HG02610 (cell line): Measurements from ENCODE around the gene ITSN2.
"Not testable (repeated sequence)": the region's sequence is repeated elsewhere in the genome, so short reads cannot be mapped to it uniquely, and the experiment has no call there.

Source experiments
- ATAC-seq: cut with Tn5 transposase; IDR thresholded peaks from one replicate; pipeline ENCODE4 v1.9.1; 2021; ENCODE audit warnings: mild to moderate bottlenecking, moderate library complexity; ENCODE audit not compliant: unreplicated experiment

The ITSN2 gene

DNA sequence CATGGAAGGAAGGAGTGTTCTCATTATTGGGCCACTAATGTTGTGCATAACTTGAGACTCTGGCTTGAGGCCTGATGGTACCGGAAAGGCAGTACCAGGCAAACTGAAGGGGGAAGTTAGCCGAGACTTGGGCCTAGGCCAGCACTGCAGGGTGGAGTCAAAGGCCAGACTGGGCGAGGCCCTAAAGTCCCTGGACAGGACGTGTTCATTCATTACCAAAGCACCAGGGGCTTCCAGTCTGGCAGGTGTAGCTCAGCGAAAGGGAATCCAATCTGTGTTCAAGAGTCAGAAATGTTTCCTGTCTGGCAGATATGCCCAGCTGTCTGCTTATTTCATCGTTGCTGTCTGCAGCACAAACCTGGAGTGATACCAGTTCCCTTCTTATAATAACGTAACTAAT is 4.7 kb upstream of the ITSN2 start:
- peak; percentile 32 for ATAC-seq

DNA sequence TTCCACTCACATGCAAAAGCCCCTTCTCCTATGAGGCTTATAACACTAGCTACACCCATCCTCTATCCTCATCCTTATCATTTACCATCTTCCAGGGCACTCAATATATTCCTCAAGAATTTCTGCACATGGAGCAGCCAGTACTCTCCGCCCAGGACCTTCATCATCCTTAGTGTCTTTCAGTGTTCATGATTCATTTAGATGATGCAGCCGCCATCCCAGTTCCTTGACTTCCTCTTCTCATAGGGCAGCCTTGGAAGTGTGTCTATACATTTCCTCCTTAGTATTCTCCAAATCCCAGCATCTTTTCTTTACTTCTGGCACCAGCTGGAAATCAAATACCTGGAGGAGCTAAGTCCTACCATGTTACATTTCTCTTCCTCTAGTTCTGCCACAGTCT is 3.0 kb upstream of the ITSN2 start:
- ATAC-seq = no peak

- no peak for ATAC-seq
Measured at GRCh38 chr2:24362253-24362652, 1.9 kb upstream of the ITSN2 start.

- ATAC-seq = no peak
Measured at GRCh38 chr2:24360963-24361330, 611 bp upstream of the ITSN2 start.

GRCh38 chr2:24359129-24360049 is 947 bp downstream of the ITSN2 start:
- ATAC-seq = peak; percentile 4

DNA sequence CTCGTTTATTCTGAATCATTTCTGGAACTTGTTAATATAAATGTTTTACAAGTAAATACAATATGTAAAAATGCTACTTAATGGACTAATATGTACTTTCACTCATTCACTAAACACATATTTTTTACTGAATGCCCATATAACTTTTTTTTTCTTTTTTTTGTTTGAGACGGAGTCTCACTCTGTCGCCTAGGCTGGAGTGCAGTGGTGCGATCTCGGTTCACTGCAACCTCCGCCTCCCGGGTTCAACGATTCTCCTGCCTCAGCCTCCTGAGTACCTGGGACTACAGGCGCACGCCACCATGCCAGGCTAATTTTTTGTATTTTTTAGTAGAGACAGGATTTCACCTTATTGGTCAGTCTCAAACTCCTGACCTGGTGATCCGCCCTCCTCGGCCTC is 2.6 kb downstream of the ITSN2 start:
- ATAC-seq = not testable (repeated sequence)

DNA sequence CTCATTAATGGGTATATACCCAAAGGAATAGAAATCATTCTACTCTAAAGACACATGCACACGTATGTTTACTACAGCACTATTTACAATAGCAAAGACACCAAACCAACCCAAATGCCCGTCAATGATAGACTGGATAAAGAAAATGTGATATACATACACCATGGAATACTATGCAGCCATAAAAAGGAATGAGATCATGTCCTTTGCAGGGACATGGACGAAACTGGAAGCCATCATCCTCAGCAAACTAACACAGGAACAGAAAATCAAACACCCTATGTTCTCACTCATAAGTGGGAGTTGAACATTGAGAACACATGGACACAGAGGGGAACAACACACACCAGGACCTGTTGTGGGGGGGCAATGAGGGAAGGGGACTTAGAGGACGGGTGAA is 3.2 kb downstream of the ITSN2 start:
- ATAC-seq = not testable (repeated sequence)

GRCh38 chr2:24354957-24355356 is 5.4 kb downstream of the ITSN2 start:
- peak; percentile 33 for ATAC-seq

- no peak for ATAC-seq
Measured at GRCh38 chr2:24354395-24354794, 5.9 kb downstream of the ITSN2 start.

- no peak for ATAC-seq
Measured at GRCh38 chr2:24353973-24354372, 6.4 kb downstream of the ITSN2 start.

GRCh38 chr2:24353364-24353763 is 7.0 kb downstream of the ITSN2 start:
- ATAC-seq = no peak

DNA sequence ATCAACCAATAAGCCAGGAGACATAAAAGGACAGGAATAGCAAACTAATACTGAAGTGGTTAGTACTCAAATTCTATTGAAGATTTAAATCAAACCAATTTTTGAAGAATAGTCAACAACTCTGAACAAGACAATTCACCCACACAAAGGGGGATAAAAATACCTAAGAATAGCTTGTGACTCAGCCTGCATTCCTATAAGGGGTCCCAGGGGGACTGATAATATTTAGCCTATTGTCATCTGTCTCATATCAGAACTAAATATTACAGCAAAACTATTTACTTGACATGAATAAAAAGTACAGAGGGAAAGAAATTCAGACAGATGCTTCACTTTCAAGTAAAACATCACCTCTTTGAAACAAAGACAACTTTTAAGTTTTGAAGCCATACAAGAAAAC is 7.7 kb downstream of the ITSN2 start:
- ATAC-seq = no peak

- no peak for ATAC-seq
Measured at GRCh38 chr2:24351981-24352380, 8.4 kb downstream of the ITSN2 start.

GRCh38 chr2:24351627-24351938 is 8.8 kb downstream of the ITSN2 start:
- no peak for ATAC-seq

DNA sequence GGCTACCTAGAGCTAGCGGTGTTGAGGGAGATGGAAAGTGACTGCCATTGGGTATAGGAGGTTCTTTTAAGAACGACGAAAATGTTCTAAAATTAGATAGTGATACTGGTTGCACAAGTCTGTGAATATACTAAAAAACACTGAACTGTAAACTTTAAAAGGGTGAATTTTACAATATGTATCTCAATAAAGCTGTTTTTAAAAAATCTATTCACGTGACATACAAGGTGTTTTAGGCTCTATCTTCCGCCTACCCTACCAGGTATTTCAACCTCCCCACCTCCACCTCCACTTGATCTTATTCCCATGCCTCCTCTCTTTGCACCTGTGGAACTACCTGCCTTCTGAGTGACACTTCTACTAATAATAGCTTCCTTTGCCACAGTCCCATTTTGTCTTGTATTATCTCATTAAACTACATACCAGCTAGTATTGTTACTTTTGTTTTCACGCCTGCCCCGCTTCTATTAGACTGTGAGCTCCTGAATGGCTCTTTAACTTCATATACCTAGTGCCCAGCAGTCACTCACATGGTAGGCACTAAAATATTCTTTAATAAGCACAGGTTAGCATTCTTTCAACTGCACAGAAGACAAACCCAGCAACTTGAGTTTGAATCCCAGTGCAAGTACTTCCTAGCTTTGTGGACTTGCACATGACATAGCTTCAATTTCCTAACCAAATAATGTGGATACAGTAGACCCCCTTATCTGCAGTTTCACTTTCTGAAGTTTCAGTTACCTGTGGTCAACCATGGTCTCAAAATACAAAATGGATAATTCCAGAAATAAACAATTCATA is 9.3 kb downstream of the ITSN2 start:
- ATAC-seq = no peak

DNA sequence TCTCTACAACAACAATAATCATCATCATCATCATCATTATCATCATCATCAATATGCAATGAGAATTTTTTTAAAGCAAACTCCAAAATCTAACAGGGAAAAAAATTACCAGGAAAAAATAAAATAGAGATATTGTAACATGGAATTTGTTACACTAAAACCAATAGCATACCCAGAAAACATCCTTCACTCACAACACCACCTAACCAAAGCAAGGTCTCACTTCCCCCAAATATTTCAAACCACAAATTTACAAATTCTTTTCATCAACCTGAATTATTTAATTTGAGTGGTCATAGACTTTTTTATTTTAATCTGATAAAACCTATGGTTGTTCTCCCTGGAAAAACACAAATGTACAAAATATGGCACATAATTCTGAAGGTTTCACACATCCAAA is 11.2 kb downstream of the ITSN2 start:
- ATAC-seq = no peak

- no peak for ATAC-seq
Measured at GRCh38 chr2:24345937-24346336, 14.4 kb downstream of the ITSN2 start.

- peak; percentile 62 for ATAC-seq
Measured at GRCh38 chr2:24343225-24343882, 17.0 kb downstream of the ITSN2 start.

DNA sequence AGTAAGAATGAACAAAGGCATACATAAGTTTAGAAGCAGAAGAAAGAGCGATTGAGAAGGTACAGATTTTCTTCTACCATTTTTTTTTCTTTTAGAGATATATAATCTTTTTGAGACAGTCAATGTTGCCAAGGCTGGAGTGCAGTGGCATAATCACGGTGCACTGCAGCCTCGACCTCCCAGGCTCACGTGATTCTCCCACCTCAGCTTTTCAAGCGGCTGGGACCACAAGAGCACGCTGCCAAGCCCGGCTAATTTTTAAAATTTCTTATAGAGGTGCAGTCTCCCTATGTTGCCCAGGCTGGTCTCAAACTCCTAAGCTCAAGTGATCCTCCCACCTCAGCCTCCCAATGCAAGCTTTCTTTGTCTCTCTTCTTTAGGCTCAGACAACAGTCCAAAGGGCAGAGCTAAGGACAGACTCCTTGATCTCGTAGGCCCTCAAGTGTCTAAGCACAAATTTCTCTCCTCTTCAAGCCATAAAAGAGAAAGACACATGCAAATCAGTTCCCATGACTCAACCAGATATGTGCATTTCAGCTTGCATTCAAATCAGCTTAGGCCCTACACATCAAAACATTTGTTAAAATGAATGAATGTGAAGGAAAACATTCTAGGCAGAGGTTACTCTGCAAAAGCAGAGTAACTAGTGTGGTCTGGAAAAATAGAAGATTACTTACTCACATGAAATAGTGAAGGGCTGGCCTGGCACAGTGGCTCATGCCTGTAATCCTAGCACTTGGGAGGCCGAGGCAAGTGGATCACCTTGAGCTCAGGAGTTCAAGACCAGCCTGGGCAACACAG is 18.0 kb downstream of the ITSN2 start:
- peak; percentile 54 for ATAC-seq

GRCh38 chr2:24339856-24340262 is 20.5 kb downstream of the ITSN2 start:
- no peak for ATAC-seq

DNA sequence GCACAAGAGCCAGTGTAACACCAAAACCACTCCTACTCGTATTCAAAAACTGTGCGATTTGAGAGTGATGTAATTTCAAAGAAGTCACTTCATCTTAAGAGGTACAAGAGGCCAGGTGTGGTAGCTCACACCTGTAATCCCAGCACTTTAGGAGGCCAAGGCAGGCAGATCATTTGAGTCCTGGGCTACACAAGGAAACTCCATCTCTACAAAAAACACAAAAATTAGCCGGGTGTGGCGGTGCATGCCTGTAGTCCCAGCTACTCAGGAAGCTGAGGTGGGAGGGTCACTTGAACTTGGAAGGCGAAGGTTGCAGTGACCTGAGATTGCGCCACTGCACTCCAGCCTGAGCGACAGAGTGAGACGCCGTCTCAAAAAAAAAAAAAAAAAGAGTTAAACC is 21.2 kb downstream of the ITSN2 start:
- ATAC-seq = not testable (repeated sequence)
